ENCODE measurements around the gene SMAD5.

- no peak for TF ChIP-seq CTCF (IDR thresholded peaks at IDR 0.05 in 4 of 5, conservative IDR thresholded peaks at IDR 0.05 in 1 of 5)
- no peak for TF ChIP-seq POLR2A (IDR thresholded peaks at IDR 0.05)
Observed at GRCh38 chr5:136108180-136108611, 24.4 kb upstream of the SMAD5 start.
